Fibroblast of villous mesenchyme (primary cell): ENCODE data around the gene MGA. TPM values are rescaled to one million over a fixed set of nuclear protein-coding genes. Genes with fewer than 3 reads are reported as not detected.

ENCODE experiments used
- DNase-seq: peaks from one replicate; pipeline ENCODE4 v3.0.0-alpha.2; 2010; ENCODE audit warnings: low read depth
- H3K4me3 ChIP-seq: 2 replicates; pipeline ENCODE4 v1.5.1; 2011; ENCODE audit warnings: low read depth, mild to moderate bottlenecking, low read length
- CTCF ChIP-seq: IDR thresholded peaks from 2 replicates; pipeline ENCODE4 v1.5.1; 2012; ENCODE audit warnings: low read depth, mild to moderate bottlenecking, low read length; ENCODE audit not compliant: insufficient read depth
- total RNA-seq: library from RNA; depleted of rRNA; stranded (reverse); fragments of >200 nt; gene quantifications from 2 replicates; pipeline ENCODE4 v1.2.3, GENCODE V29; 2012

The MGA gene
- total RNA-seq, 1 donor: 41.5 TPM

GRCh38 chr15:41756198-41756597, 96.0 kb downstream of the MGA start:
- no peak overlapping the region for H3K4me3 ChIP-seq
- TF ChIP-seq CTCF: no peak
- no peak for DNase-seq

- peak; percentile 80 for TF ChIP-seq CTCF
- peak; percentile 82 for DNase-seq
- no peak overlapping the region for H3K4me3 ChIP-seq
Observed at GRCh38 chr15:41772720-41773331, 112.6 kb downstream of the MGA start.

- DNase-seq: no peak
- peak overlapping the region; percentile 82 for H3K4me3 ChIP-seq
- TF ChIP-seq CTCF: no peak
Observed at GRCh38 chr15:41773332-41773728, 113.1 kb downstream of the MGA start.

DNA sequence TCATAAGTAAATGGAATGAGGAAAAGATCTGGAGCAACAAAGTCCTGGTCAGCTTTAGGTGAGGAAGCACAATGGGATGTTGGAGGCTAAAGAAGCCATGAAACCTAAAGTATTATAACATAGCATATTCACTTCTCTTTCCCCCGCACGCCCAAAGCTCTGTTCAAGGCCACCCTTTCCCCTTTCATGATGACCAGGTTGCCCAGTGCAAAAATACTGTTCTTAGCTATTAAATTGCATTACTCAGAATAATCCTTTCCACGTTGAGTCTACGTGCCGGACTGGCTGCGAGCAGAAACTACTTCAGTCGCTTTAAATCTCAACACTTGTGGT, 113.5 kb downstream of the MGA start:
- peak overlapping the region; percentile 82 for H3K4me3 ChIP-seq
- no peak for DNase-seq
- TF ChIP-seq CTCF: no peak

- peak within 1 kb of the TSS; percentile 82 for H3K4me3 ChIP-seq
- DNase-seq: peak; percentile 99
- peak; percentile 69 for TF ChIP-seq CTCF
Observed at GRCh38 chr15:41774062-41774881, 114.1 kb downstream of the MGA start, which contains the start of gene MAPKBP1. MAPKBP1 (plus strand) TSS chr15:41774484; CDS start chr15:41775276, 792 bp downstream.

- no peak for DNase-seq
- TF ChIP-seq CTCF: no peak
Observed at GRCh38 chr15:41774882-41775417, 114.7 kb downstream of the MGA start.

More at GRCh38 chr15:41774882-41775417, 114.7 kb downstream of the MGA start:
- peak overlapping the region; percentile 82 for H3K4me3 ChIP-seq
